ENCODE data around the gene ZNF384.

GRCh38 chr12:6662602-6662905, 26.6 kb downstream of the ZNF384 start:
- TF ChIP-seq SUZ12 (IDR thresholded peaks at IDR 0.05; ENCODE audit: extremely low read depth, insufficient read depth, insufficient read length) (no peak), ZNF274 (IDR thresholded peaks at IDR 0.05; ENCODE audit: low read depth, low read length) (no peak)
